ENCODE data around the gene KCNG2.

The KCNG2 gene

DNA sequence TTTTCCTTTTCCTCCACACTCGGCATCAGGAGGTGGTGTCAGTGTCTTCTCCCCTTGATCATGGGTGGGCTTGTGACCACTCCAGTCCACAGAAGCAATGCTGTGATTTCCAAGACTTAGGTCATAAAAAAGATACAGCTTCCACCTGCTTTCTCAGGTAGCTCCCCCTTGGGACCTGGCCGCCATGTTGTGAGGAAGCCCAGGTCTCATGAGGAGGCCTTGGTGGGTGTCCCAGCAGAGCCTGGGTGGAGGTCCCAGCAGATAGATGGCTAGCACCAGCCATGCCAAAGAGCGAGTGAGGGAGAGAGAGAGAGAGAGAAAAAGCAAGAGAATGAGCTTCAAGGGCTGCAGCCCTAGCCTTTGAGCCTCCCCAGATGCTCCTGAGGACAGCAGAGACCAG, 137.8 kb downstream of the KCNG2 start:
- peaks cover 38% of the 10 kb centered on the region for H4K20me1 ChIP-seq (ENCODE audit: insufficient read depth, low read length)
- peaks cover 85% of the 10 kb centered on the region for H3K36me3 ChIP-seq (replicated peaks; ENCODE audit: low read depth, low read length)
- peaks cover 81% of the 10 kb centered on the region for H3K79me2 ChIP-seq (ENCODE audit: low read length)
- H3K27ac ChIP-seq (ENCODE audit: low read length): no peak overlapping the region
- H3K4me3 ChIP-seq (ENCODE audit: low read length): no peak overlapping the region
- H3K9ac ChIP-seq (ENCODE audit: low read length): no peak overlapping the region
- no peaks in the 10 kb centered on the region for H3K27me3 ChIP-seq (ENCODE audit: low read depth, low read length)
- H2AFZ ChIP-seq (ENCODE audit: low read depth, low read length): no peak overlapping the region
- peaks cover 28% of the 10 kb centered on the region; the same call in 1 of the 2 replicates for H3K9me3 ChIP-seq (ENCODE audit: insufficient read depth, low read length)
- H3K4me1 ChIP-seq (ENCODE audit: low read length): no peaks in the 10 kb centered on the region
- H3K4me2 ChIP-seq (ENCODE audit: low read length): no peak overlapping the region
- TF ChIP-seq EZH2phosphoT487 (IDR thresholded peaks at IDR 0.05; ENCODE audit: low read depth): no peak
- TF ChIP-seq, protein P1, sequence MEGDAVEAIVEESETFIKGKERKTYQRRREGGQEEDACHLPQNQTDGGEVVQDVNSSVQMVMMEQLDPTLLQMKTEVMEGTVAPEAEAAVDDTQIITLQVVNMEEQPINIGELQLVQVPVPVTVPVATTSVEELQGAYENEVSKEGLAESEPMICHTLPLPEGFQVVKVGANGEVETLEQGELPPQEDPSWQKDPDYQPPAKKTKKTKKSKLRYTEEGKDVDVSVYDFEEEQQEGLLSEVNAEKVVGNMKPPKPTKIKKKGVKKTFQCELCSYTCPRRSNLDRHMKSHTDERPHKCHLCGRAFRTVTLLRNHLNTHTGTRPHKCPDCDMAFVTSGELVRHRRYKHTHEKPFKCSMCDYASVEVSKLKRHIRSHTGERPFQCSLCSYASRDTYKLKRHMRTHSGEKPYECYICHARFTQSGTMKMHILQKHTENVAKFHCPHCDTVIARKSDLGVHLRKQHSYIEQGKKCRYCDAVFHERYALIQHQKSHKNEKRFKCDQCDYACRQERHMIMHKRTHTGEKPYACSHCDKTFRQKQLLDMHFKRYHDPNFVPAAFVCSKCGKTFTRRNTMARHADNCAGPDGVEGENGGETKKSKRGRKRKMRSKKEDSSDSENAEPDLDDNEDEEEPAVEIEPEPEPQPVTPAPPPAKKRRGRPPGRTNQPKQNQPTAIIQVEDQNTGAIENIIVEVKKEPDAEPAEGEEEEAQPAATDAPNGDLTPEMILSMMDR (IDR thresholded peaks at IDR 0.05; ENCODE audit: low read depth, low read length): no peak

DNA sequence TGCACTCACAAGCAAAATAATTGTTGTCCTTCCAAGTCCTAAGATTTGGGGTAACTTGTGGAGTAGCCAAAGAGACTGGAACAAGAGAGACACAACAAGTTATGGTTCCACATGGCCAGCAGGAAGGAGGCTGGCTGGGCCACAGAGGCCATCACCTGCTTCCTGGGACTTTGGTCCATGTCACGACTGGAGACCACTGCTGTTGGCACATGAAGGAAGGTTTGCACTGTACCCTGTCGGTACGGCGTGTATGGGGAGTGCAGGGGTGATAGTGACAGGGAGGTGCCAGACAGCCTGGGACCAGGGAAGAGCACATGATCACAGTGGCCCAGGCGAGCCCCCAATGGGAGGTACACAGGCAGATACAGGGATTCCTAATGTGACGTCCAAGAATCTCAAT, 138.2 kb downstream of the KCNG2 start:
- no peaks in the 10 kb centered on the region for H3K27me3 ChIP-seq (ENCODE audit: low read depth, low read length)
- H3K4me2 ChIP-seq (ENCODE audit: low read length): no peak overlapping the region
- H3K27ac ChIP-seq (ENCODE audit: low read length): no peak overlapping the region
- H3K4me1 ChIP-seq (ENCODE audit: low read length): no peaks in the 10 kb centered on the region
- peaks cover 86% of the 10 kb centered on the region for H3K36me3 ChIP-seq (replicated peaks; ENCODE audit: low read depth, low read length)
- H3K9me3 ChIP-seq (ENCODE audit: insufficient read depth, low read length): peaks cover 26% of the 10 kb centered on the region; the same call in 1 of the 2 replicates
- TF ChIP-seq, protein P1 (IDR thresholded peaks at IDR 0.05; ENCODE audit: low read depth, low read length): no peak
- no peak for TF ChIP-seq EZH2phosphoT487 (IDR thresholded peaks at IDR 0.05; ENCODE audit: low read depth)
- H4K20me1 ChIP-seq (ENCODE audit: insufficient read depth, low read length): peaks cover 43% of the 10 kb centered on the region
- H3K79me2 ChIP-seq (ENCODE audit: low read length): peaks cover 85% of the 10 kb centered on the region
- no peak overlapping the region for H3K4me3 ChIP-seq (ENCODE audit: low read length)
- H3K9ac ChIP-seq (ENCODE audit: low read length): no peak overlapping the region
- H2AFZ ChIP-seq (ENCODE audit: low read depth, low read length): no peak overlapping the region

DNA sequence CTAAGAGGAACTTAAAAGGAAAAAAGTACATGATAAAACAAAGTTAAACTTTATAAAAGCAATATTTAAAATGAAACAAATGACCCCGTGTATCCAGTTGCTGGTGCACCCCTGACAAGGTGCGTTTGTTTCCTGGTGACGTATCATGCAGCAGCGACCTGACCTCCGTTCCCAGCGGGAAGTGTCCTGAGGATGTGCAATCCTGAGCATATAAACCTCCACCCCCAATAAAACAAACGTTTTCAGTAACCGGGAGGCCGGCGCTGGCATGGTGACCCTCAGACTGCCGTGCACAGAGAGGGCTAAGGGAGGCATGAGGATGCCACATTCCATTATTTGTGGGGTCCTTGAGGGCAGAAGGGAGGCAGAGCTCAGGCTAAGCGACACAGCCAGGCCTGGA, 138.9 kb downstream of the KCNG2 start:
- Histone ChIP-seq H3K27ac (ENCODE audit: low read length) (no peak overlapping the region), H3K4me3 (ENCODE audit: low read length) (no peak overlapping the region), H3K27me3 (ENCODE audit: low read depth, low read length) (no peaks in the 10 kb centered on the region), H3K4me1 (ENCODE audit: low read length) (no peaks in the 10 kb centered on the region), H3K9ac (ENCODE audit: low read length) (no peak overlapping the region), H3K9me3 (ENCODE audit: insufficient read depth, low read length) (peaks cover 19% of the 10 kb centered on the region; the same call in 1 of the 2 replicates), H3K36me3 (replicated peaks; ENCODE audit: low read depth, low read length) (peaks cover 86% of the 10 kb centered on the region), H3K79me2 (ENCODE audit: low read length) (peaks cover 86% of the 10 kb centered on the region), H2AFZ (ENCODE audit: low read depth, low read length) (no peak overlapping the region), H3K4me2 (ENCODE audit: low read length) (no peak overlapping the region), H4K20me1 (ENCODE audit: insufficient read depth, low read length) (peaks cover 50% of the 10 kb centered on the region)
- no peak for TF ChIP-seq EZH2phosphoT487 (IDR thresholded peaks at IDR 0.05; ENCODE audit: low read depth)
- TF ChIP-seq, protein P1 (IDR thresholded peaks at IDR 0.05; ENCODE audit: low read depth, low read length): no peak

DNA sequence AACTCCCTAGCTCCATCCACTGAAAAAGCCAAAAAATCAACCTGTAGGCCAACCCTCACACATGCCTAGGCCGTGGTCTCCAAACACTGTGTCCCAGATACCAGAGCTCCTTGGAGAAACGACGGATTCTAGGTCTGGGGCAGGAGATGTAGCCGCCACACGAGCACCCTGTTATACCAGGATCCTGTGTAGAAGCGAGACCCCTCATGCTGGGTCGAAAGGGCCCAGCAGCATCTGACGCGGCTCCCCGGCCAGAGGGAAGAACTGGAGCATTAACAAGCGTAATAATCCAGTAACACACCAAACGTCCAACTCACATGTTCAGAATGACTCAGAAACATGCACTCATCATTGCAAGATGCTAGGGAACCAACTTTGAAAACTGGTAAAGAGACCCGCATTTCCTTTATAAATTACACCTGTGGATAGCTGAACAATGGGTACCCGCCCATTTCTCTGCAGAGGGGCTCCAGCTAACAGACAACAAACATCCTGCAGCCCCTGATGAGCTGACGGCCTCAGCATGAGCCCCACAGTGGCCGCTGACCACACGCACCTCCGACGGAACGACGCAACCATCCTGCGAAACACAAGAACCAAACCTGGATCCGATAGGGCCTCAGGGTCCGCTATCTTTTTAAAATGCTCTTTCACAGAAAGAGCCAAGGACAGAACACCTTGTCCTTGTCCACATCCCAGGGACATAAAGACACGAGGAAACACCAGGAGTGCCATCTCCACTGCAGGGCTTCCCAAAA, 139.5 kb downstream of the KCNG2 start:
- peaks cover 91% of the 10 kb centered on the region for H3K79me2 ChIP-seq (ENCODE audit: low read length)
- no peaks in the 10 kb centered on the region for H3K27me3 ChIP-seq (ENCODE audit: low read depth, low read length)
- no peak overlapping the region for H3K9ac ChIP-seq (ENCODE audit: low read length)
- H3K4me2 ChIP-seq (ENCODE audit: low read length): no peak overlapping the region
- no peak for TF ChIP-seq EZH2phosphoT487 (IDR thresholded peaks at IDR 0.05; ENCODE audit: low read depth)
- TF ChIP-seq, protein P1 (IDR thresholded peaks at IDR 0.05; ENCODE audit: low read depth, low read length): no peak
- peaks cover 15% of the 10 kb centered on the region; the same call in 1 of the 2 replicates for H3K9me3 ChIP-seq (ENCODE audit: insufficient read depth, low read length)
- H3K27ac ChIP-seq (ENCODE audit: low read length): no peak overlapping the region
- peaks cover 56% of the 10 kb centered on the region for H4K20me1 ChIP-seq (ENCODE audit: insufficient read depth, low read length)
- no peak overlapping the region for H2AFZ ChIP-seq (ENCODE audit: low read depth, low read length)
- H3K4me3 ChIP-seq (ENCODE audit: low read length): no peak overlapping the region
- peaks cover 87% of the 10 kb centered on the region for H3K36me3 ChIP-seq (replicated peaks; ENCODE audit: low read depth, low read length)
- no peaks in the 10 kb centered on the region for H3K4me1 ChIP-seq (ENCODE audit: low read length)
